GM21515 (cell line): ENCODE measurements around the gene TMTC2.

Experiments used
- ATAC-seq: cut with Tn5 transposase; IDR thresholded peaks from one replicate; pipeline ENCODE4 v1.9.1; 2021; ENCODE audit not compliant: unreplicated experiment

The TMTC2 gene

DNA sequence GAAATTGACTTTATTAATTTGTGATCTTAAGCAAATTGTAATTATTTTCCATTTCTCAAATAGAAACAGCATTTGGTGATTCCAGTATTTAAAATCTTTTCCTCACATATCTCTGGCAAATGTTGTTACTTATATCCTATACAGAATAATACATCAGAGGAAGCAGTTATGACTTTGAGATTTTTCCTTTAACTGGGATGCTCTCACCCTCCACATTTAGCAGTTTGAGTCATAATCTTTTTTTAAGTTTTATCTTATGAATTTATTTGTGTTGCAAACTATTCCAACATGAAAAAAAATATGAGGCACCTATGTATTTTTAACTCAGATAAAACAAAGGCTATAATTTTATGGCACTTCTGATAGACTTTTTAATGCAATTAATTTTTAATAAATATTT is 311.8 kb downstream of the TMTC2 start:
- no peak for ATAC-seq

DNA sequence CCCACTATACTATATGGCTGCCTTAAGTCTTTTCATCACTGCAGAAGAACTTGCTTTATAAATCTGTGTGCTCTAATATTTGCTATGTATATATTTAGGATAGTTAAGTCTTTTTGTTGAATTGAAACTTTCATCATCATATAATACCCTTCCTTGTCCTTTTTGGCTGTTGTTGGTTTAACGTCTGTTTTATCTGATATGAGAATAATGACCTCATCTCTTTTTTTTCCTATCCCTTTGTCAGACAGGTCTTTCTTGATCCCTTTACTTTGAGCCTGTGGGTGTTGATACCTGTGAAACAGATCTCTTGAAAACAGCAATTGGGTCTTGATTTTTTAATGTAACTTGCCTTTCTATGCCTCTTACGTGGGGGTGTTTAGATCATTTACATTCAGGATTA is 316.3 kb downstream of the TMTC2 start:
- ATAC-seq, result no peak

DNA sequence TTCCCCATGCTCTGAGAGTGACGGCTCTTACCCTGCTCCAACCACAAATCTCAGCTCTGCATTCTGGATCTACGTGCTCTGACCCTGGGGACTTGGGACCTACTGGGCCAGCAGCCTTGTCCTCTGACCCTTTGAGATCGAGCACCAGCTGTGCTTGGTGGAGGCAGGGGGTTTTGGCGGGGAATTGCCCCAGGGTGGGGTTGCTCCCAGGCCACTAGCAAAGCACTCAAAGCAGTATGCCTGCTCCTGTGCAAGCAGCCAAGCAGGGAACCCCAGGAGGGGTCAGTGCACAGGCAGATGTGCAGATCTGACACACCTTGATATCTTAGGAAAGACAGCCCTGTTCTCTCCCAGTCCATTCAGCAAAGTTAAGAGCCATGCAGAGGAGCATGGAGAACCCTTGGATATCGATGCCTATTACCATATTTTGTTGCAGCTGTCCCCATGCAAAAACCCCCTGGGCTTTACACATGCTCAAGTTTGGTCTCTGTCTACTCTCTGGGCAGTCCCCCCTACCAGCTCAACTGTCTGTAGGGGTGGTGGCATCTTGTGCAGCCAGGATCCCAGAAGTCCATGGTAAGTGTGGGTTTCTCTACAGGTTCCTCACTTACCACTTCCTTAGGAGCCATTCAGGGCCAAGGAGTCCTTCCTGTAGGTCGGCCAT is 319.0 kb downstream of the TMTC2 start:
- no peak for ATAC-seq

DNA sequence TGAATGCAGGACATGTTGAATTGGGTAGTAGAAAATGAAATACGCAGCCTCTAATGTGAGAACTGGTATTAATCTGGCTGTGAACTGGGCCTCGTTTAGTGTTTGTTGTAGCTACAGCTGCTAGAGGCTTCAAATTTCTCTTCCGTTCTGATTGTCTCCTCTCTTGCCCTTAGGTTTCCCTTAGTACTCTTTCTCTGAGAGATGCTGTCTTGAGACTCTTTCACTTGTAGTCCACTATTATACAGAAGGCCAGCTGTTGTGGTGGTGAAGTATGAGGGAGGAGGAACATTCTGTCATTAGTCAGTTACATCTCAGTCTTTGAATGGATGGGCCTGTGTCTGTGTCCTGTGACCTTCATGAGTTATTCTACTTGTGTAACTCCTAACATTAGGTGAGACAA is 322.0 kb downstream of the TMTC2 start:
- ATAC-seq, result no peak

DNA sequence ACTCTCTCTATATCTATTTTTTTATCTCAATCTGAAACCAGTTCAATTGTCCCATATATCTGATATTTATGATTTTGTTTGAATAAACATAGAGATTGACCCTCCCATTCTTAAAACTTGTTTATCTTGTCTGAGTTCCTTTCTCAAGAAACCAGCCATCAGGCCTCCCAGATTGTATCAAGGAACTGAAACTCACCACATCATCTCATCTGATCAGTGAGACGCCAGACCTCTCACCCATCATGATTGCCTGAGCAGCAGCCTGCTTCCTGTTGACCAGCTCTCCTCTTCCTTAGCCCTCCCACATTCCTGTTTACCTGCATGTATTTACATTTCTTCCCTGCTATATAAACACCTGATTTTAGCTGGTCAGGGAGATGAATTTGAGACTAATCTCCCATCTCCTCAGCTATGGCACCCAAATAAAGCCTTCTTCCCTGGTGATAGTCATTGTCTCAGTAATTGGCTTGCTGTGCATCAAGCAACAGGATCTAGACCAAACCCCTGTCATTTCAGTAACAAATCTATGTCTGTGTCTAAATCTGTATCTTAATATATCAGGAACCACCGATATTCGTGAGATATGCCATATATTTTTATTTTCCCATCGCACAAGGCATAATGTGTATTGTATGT is 323.6 kb downstream of the TMTC2 start:
- ATAC-seq, result no peak

DNA sequence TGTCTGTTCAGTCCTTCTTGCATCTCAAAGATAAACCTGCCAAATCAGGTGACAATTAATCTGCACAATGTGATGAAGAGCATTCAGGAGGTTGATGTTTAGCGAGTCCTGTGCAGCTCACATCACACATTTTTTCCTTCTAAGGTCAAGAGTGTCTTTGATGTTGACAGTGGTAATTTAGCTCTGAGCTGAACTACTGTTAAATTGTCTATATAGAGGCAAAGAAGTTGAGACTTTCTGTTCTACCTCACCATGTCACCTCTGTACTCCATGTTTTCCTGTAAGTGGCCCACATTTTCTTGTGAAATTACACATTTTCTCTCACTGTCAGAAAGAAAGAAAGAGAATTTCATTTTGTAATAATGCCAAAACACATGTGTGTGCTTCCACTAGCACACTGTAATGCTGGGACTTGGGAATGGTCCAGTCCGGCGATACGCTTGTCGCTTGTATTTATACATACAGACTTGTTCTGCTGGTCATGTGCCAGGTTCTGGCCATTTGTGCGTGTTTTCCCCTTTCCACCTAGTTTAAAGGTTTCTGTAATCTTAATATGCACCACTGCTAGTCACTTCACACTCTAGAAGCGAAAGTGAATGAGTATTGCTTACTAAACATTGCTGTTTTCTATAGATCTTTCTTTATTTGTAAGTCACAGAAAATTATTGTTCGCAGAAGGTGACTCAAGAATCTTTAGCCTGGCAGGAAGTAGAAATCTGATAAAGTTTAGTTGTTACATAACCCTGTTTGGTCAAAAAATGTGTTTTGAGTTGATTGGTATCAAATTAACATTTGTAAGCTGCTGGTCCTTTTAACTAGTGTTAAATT is 328.9 kb downstream of the TMTC2 start:
- no peak for ATAC-seq

DNA sequence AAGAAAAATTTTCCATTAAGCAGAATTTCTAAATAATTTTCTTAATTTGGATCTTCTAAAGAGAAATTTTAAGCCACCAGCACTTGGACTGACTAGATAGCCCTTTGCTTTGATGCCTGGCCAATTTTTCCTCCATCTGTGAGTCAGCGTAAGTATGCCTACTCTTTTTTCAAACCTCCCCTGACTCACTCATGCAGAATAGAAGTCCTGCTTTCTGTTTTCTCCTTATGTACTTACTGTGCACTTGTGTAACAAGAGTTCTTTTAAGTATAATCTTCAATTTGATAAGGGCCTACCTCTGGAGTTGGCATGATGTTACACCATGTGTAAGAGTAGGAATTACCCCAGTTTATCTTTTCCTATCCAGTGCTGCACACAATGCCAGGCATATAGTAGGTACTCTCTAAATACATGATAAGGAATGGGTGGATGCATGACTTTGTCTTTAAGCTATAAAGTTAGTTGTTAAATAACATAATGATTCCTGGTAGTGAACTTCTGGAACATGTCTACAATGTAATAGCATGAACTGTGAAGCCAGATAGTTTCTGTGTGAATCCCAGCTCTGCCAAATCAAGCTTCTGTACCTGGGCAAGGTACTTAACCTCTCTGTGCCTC is 329.6 kb downstream of the TMTC2 start:
- ATAC-seq, result no peak

DNA sequence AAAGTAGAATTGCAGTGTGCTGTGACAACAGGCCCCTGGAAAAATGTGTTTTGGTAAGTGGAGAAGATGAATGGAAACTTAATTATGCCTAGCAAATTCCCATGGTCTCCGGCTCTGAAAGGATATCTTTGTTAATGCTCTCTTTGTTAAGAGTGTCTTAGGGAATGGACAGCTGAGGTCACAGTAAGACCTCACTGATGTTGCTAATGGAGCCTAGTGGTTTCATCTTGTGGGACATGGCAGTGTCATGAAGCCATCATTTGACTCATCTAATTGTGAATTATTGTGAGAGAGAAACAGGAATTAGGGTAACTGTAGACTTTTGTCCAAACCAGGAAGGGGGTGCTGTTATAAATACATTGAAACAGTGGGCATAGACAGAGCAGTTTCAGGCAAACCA is 330.3 kb downstream of the TMTC2 start:
- ATAC-seq, result no peak

DNA sequence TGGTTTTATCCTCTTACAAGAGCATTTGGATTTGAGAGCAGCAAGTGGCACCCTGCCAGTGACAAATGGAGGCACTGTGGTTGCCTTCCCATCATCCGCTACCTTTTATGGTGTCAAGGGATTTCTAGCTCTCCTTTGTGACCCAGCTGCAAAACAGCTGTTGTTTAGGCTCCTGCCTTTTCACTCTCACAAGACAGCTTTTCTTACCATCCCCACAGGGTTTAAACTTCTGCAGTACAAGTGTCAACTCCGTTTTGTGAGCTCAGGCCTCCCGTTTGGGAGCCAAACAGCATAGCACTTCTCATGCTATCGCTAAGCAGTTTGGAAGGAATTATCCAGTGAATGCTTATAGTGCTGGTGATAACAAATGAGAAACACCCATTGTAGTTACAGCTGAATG is 331.4 kb downstream of the TMTC2 start:
- ATAC-seq, result no peak

DNA sequence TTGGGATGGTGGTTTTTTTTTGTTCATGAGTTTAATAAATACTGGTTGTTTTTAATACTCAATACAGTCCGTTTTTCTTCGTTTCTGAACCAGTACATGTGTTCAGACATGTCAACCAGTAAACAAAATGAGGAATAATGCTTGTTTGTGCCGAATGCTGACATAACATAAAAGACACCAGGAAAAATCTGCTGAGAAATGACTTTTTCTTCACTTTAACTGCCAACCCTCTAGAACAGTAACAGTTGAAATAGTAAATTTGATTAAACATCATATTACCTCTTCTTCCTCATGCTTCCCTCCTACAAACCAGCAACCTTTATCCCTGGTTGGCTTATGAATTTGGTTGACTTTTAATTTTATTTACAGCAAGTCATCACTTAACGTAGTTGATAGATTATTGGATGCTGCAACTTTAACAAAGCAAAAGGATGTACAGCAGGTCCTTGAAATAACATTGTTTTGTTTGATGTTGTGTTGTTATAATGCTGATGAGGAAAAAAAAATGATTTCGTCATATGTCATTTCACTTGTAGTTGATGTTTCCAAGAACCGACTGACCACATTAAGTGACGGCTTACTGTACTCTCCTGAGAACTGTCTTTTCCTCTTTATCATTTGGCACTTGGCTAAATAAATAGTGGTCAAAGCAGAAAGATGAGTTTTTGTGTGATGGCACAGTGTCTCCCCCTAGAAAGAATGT is 340.5 kb downstream of the TMTC2 start:
- ATAC-seq, result no peak

DNA sequence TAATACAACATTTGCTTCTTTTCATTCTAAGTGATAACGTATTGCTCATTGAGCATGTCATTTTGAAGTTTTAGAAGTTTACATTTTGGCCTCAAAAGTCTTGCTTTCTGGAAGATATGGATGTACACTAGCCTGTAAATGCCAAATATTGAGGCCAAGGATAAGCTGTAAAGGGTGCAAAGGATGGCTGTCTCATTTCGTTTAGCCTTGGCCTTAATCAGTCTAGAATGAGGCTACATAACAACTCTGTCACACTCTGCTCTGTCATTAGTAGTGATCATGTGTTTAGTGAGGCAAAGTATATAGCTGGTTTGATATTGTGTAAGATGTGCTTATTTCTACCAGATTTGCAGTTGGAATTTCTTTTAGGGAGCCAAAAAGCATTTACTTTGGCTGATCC is 344.5 kb downstream of the TMTC2 start:
- no peak for ATAC-seq

DNA sequence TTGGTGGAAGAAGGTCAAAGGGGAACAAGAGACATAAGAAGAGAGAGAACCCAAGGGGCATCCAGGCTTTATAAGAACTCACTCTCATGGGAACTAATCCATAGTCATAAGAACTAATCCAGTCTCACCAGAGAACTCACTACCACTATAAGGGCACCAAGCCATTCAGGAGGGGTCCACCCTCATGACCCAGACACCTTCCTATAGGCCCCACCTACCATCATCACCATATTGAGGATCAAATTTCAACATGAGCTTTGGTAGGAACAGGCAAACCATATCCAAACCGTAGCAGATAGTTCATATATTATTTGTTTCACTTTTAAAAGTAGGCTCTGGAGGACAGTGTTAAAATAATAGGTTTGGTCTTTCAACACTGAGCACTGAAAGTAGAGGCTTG is 350.1 kb downstream of the TMTC2 start:
- no peak for ATAC-seq

DNA sequence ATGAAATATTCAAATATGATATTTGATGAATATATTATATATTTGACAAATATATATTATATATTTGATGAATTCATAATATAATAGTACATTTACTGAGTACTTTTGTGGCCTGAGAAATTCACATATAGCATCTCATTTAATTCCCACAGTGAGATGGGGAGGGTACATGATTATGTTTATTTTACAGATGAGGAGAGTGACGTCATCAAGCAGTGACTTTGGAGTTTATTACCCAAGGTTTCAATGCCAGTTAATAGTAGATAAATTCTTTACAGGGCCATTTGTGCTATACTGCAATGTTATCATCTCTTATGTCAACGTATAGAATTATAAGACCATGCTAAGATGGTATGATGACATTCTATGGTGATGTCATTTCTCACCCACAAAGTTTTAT is 352.7 kb downstream of the TMTC2 start:
- no peak for ATAC-seq

DNA sequence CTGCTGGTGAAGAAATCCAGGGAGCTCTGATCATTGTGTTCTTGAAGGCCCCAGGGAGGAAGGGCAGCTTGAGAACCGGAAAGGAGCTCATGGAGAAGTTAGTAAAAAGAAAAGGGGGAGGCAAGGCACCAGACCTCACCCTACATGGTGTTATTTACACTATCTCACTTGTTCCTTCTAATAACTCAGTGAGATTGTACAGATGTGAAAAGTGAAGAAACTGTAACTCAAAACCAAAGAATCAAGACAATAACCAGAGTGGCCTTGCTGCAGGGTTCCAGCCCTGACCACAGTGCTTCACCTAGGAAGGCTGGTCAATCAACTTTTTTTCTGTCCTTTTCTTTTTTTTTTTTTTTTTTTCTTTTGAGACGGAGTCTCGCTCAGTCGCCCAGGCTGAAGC is 353.6 kb downstream of the TMTC2 start:
- ATAC-seq, result no peak

DNA sequence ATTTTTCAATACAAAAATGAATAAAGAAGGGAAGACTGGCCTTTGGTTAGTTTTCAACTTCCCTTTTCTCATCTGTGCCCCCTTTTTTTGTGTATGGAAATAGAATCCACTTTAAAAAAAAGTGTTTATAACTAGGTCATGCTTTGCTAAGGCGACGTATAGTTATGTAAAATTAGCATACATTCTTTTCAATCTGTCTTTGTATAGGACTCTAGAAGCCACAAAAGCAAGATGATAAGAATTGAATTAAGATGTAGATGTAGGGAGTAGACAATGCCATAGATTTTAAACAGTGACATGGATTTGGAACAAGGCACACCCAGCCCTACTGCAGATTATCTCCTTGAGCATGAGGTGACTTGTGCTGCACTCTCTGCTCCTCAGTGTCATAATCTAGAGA is 354.3 kb downstream of the TMTC2 start:
- ATAC-seq, result no peak

DNA sequence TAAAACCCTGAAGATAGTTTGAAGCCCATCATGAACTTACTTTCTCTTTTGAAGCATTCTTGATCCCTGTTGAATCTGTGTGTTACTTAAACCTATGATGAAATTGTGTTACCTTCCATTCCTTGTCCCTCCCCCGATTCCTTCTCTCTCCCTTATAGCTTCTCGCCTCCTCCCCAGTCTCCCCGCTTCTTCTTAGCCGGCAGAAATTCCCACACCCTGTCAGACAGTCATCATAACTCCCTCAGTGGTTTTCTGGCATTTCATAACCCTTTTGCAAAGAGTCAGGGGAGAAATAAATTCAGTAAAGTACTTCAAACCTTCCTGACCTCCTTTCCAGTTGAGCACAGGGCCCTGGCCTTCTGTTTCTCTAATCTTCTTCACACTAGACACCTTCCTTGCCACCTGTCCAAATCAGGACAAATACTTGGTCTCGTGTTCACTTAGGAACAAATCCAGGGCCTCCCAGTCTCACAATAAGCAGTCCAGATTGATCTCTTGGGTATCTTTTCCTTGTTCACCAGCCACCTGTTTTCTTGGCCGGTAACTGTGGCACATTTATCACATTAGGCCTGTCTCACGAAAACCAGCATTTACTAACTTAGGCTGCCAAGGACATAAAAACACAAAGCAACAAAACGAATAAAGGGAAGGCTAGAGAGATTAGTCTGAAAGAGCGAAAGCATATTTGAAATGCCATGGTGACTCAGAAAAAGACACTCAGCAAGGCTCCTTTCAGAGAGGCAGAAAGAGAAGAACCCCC is 355.9 kb downstream of the TMTC2 start:
- ATAC-seq, result no peak

DNA sequence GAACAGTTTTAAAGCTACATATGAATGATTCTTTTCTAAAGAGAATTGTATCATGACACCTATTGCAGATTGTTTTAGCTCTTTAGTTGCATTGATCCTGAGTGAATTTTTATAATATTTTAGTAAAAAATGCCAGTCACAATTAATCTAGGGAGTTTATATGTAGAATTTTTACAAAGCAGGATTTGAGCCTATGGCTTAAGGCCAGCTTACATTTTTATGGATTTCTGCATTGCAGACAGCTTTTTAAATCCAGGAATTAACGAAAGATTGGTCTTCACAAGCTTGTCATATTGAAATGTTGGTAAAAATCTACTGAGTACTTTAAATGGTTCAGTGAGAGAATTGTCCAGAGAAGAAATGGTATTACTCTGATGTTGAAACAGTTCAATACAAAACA is 358.0 kb downstream of the TMTC2 start:
- no peak for ATAC-seq

DNA sequence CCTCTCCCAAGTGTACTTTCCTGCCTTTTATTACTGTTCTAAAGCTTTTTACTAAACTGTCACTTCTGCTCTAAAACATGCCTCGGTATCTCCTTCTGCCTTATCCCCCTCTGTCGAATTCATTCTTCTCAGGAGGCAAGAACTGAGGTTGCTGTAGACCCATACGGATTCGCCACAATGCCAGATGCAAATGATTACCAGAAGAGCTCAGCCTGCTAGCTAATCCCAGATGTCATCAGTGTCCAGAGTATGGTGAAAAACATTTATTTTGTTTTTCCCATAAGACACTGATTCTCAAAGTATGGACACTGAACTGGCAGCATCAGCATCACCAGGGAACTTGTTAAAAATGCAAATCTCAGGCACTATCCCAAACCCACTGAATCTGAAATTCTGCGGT is 359.3 kb downstream of the TMTC2 start:
- no peak for ATAC-seq

DNA sequence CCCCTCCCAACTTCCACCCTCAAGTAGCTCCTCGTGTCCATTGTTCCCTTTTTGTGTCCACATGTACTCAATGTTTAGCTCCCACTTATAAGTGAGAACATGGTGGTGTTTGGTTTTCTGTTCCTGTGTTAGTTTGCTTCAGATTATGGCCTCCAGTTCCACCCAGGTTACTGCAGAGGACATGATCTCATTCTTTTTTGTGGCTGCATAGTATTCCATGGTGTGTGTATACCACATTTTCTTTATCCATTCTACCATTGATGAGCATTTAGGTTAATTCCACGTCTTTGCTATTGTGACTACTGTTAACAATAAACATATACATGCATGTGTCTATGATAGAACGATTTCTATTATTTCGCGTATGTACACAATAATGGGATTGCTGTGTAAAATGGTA is 362.6 kb downstream of the TMTC2 start:
- ATAC-seq, result no peak

DNA sequence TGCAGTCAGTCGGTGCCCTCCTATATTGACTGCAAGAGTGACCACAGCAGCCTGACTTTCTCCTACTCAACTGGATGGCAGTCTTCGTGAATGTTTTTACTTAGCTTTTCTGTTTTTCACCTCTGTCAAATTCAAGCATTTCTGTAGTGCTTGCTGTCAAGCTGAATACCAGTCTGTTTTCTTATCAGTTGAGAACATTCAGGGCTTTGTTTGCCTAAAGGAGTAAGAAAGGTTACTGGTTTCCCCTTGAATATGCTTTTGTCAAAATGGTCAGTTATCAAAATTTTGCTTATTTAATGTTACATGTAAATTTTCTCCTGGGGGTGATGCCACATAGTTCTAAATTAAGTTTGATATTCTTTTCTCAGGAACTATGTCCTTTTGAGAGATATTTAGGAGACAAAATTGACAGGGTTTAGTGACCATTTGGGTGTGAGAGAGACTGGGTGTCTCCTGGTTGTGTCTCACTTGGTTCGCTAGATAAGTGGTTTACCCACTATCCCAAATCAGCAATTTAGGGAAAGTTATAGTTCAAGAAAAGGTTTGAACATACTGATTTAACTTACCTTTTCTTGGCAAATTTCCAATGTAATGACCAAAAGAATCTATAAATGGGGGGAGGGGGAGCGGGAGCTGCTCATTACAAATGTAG is 366.3 kb downstream of the TMTC2 start:
- ATAC-seq, result no peak
